Measurements from ENCODE around the gene TES.

DNA sequence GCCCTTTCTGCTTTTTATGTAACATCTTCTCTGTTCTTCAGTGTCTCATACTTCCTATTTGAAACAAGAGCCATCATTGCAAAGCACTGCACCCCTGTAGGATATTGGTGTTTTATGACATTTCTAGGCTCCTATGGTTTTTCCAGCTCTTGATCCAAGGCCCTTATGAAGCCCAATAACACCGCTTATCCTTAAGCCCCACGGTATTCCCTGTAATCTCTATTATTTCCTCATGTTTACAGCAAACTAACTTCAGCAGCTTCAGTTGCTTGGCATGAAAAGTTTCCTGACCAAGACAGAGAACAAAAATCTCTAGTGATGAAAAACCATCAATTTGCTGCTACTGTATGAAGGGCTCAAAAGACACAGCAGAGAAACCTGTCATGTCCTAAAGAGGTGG is 34.1 kb upstream of the TES start:
- TF ChIP-seq, protein P1, sequence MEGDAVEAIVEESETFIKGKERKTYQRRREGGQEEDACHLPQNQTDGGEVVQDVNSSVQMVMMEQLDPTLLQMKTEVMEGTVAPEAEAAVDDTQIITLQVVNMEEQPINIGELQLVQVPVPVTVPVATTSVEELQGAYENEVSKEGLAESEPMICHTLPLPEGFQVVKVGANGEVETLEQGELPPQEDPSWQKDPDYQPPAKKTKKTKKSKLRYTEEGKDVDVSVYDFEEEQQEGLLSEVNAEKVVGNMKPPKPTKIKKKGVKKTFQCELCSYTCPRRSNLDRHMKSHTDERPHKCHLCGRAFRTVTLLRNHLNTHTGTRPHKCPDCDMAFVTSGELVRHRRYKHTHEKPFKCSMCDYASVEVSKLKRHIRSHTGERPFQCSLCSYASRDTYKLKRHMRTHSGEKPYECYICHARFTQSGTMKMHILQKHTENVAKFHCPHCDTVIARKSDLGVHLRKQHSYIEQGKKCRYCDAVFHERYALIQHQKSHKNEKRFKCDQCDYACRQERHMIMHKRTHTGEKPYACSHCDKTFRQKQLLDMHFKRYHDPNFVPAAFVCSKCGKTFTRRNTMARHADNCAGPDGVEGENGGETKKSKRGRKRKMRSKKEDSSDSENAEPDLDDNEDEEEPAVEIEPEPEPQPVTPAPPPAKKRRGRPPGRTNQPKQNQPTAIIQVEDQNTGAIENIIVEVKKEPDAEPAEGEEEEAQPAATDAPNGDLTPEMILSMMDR (IDR thresholded peaks at IDR 0.05; ENCODE audit: borderline replicate concordance, extremely low read depth, low read length, poor library complexity, severe bottlenecking), result no peak
- TF ChIP-seq EZH2 (IDR thresholded peaks at IDR 0.05; ENCODE audit: borderline replicate concordance, low read depth, low read length, severe bottlenecking), result no peak

Measured in DND-41 (cell line).